Measurements from ENCODE around the gene UBA1.

The UBA1 gene

GRCh38 chrX:47174846-47175587 is 18.6 kb upstream of the UBA1 start:
- Histone ChIP-seq H3K36me3 (ENCODE audit: insufficient read depth, low read length) (peaks cover 61% of the 10 kb centered on the region), H3K27ac (ENCODE audit: low read depth, low read length, poor library complexity, severe bottlenecking) (no peak overlapping the region)
- TF ChIP-seq EZH2 (IDR thresholded peaks at IDR 0.05; ENCODE audit: borderline replicate concordance, low read length) (no peak), CTCF (IDR thresholded peaks at IDR 0.05; ENCODE audit: low read length) (no peak)

GRCh38 chrX:47175588-47175980 is 18.0 kb upstream of the UBA1 start:
- no peaks in the 10 kb centered on the region for H4K20me1 ChIP-seq (ENCODE audit: insufficient read depth, low read length)

More at GRCh38 chrX:47174846-47175587, 18.6 kb upstream of the UBA1 start:
- no peaks in the 10 kb centered on the region for H3K4me1 ChIP-seq (ENCODE audit: insufficient read depth, low read length, severe bottlenecking)
- H3K9me2 ChIP-seq (ENCODE audit: low read depth, low read length) = no peaks in the 10 kb centered on the region
- no peaks in the 10 kb centered on the region for H3K79me2 ChIP-seq (ENCODE audit: insufficient read depth, low read length)
- H4K20me1 ChIP-seq (ENCODE audit: insufficient read depth, low read length) = no peaks in the 10 kb centered on the region
- H3F3A ChIP-seq (ENCODE audit: insufficient read depth, low read length) = no peaks in the 10 kb centered on the region
- no peak overlapping the region for H3K4me2 ChIP-seq (ENCODE audit: low read length)
- no peak overlapping the region for H3K9ac ChIP-seq (ENCODE audit: low read length)
- no peaks in the 10 kb centered on the region for H3K27me3 ChIP-seq (ENCODE audit: insufficient read depth, low read length)
- H3K4me3 ChIP-seq (ENCODE audit: low read depth, low read length, poor library complexity, severe bottlenecking) = no peak overlapping the region
- H2AFZ ChIP-seq (ENCODE audit: low read length) = no peak overlapping the region
- no peaks in the 10 kb centered on the region for H3K9me3 ChIP-seq (ENCODE audit: low read length)

GRCh38 chrX:47176101-47176740 is 17.4 kb upstream of the UBA1 start:
- Histone ChIP-seq H3K4me3 (ENCODE audit: low read depth, low read length, poor library complexity, severe bottlenecking) (no peak overlapping the region), H4K20me1 (ENCODE audit: insufficient read depth, low read length) (no peaks in the 10 kb centered on the region), H3K9me3 (ENCODE audit: low read length) (no peaks in the 10 kb centered on the region), H3K27me3 (ENCODE audit: insufficient read depth, low read length) (no peaks in the 10 kb centered on the region), H3K79me2 (ENCODE audit: insufficient read depth, low read length) (no peaks in the 10 kb centered on the region), H3K36me3 (ENCODE audit: insufficient read depth, low read length) (peaks cover 60% of the 10 kb centered on the region), H3F3A (ENCODE audit: insufficient read depth, low read length) (no peaks in the 10 kb centered on the region), H3K4me1 (ENCODE audit: insufficient read depth, low read length, severe bottlenecking) (no peaks in the 10 kb centered on the region), H3K27ac (ENCODE audit: low read depth, low read length, poor library complexity, severe bottlenecking) (no peak overlapping the region), H2AFZ (ENCODE audit: low read length) (no peak overlapping the region), H3K9me2 (ENCODE audit: low read depth, low read length) (no peaks in the 10 kb centered on the region), H3K4me2 (ENCODE audit: low read length) (no peak overlapping the region), H3K9ac (ENCODE audit: low read length) (no peak overlapping the region)
- no peak for TF ChIP-seq EZH2 (IDR thresholded peaks at IDR 0.05; ENCODE audit: borderline replicate concordance, low read length)

More at GRCh38 chrX:47175588-47175980, 18.0 kb upstream of the UBA1 start:
- H3F3A ChIP-seq (ENCODE audit: insufficient read depth, low read length) = no peaks in the 10 kb centered on the region
- H3K4me2 ChIP-seq (ENCODE audit: low read length) = no peak overlapping the region
- H3K4me1 ChIP-seq (ENCODE audit: insufficient read depth, low read length, severe bottlenecking) = no peaks in the 10 kb centered on the region
- TF ChIP-seq CTCF (IDR thresholded peaks at IDR 0.05; ENCODE audit: low read length) (no peak), EZH2 (IDR thresholded peaks at IDR 0.05; ENCODE audit: borderline replicate concordance, low read length) (no peak)
- no peak overlapping the region for H3K9ac ChIP-seq (ENCODE audit: low read length)
- H3K9me3 ChIP-seq (ENCODE audit: low read length) = no peaks in the 10 kb centered on the region
- H2AFZ ChIP-seq (ENCODE audit: low read length) = no peak overlapping the region
- no peaks in the 10 kb centered on the region for H3K9me2 ChIP-seq (ENCODE audit: low read depth, low read length)
- no peak overlapping the region for H3K27ac ChIP-seq (ENCODE audit: low read depth, low read length, poor library complexity, severe bottlenecking)
- H3K4me3 ChIP-seq (ENCODE audit: low read depth, low read length, poor library complexity, severe bottlenecking) = no peak overlapping the region
- no peaks in the 10 kb centered on the region for H3K79me2 ChIP-seq (ENCODE audit: insufficient read depth, low read length)
- H3K27me3 ChIP-seq (ENCODE audit: insufficient read depth, low read length) = no peaks in the 10 kb centered on the region
- peaks cover 61% of the 10 kb centered on the region for H3K36me3 ChIP-seq (ENCODE audit: insufficient read depth, low read length)

Data from OCI-LY1 (cell line).